ENCODE data around the gene DDX41.

Gene DDX41

DNA sequence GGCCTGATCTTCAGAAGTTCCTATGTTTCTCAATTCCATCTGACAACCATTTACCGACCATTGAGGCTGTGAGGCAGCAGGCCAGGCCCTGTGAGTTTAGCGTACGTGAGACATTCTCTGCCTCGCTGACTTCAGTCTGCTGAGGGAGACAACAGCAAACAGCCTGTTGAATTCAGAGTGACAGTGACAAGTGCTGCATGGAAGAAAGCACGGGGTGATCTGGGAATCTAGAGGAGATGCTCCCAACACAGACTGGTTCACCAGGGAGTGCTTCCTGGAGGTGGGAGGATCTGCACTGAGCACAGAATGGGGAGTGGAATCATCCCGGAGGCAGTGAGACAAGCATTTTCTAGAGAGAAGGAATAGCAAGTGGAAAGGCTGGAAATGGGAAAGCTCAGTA is 10.0 kb upstream of the DDX41 start:
- ChIA-PET POLR2A (no interaction called here), CTCF (interaction anchor here (1.5 to 2.1 kb wide), 2 partner anchors 11 to 20 kb away, joined by 3 to 7 read pairs; no protein-coding TSS in a partner anchor)
- TF ChIP-seq CTCF (IDR thresholded peaks at IDR 0.05; ENCODE audit: insufficient read depth, low read length, missing control alignments), result no peak
- DNase-seq (ENCODE audit: low read depth, low spot score), result no peak
- H3K4me3 ChIP-seq (ENCODE audit: low read depth, low read length), result no peak overlapping the region

- H3K4me3 ChIP-seq (ENCODE audit: low read depth, low read length), result no peak overlapping the region
- CTCF ChIA-PET, result interaction anchor here (0.9 to 1.5 kb wide), 2 partner anchors 10 to 19 kb away, joined by 3 read pairs; no protein-coding TSS in a partner anchor
- DNase-seq (ENCODE audit: low read depth, low spot score), result no peak
- POLR2A ChIA-PET, result no interaction called here
- no peak for TF ChIP-seq CTCF (IDR thresholded peaks at IDR 0.05; ENCODE audit: insufficient read depth, low read length, missing control alignments)
Measured at GRCh38 chr5:177526191-177526590, 9.4 kb upstream of the DDX41 start.

DNA sequence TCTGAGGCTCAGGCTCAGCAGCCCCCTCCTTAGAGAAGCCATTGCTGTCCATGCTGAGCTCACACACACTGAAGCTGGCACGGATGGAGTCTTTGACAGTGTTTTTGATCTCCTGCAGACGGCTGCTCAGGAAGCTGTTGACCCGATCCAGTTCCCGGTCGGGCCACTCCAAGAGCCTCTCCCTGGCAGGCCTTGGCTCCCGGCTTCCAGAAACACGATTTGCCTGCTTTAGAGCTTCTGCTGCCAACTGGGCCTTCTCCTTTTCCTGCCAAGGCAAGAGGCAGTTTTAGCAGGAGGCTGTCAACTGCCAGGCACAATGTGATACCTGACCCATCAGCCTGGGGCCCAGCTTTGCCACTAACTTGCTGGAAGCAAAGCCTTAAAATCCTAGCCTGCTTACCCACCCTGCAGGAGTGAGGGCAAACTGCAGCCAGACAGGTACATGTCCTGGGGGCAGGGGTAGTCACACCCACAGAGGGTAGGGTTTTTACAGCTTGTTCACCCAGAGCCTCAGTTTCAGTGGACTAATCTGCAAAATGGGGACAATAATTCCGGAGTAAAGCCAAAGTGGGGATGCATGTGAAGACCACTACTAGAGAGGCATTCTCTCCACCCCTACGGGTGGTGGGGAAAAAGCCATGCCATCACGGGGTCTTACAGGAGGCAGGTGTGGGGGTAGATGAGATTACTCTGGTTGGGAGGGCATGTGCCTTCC is 8.3 kb upstream of the DDX41 start:
- CTCF ChIA-PET, result interaction anchor here (1.4 to 1.6 kb wide), 2 partner anchors 9 to 24 kb away, joined by 5 to 10 read pairs; no protein-coding TSS in a partner anchor
- H3K4me3 ChIP-seq (ENCODE audit: low read depth, low read length), result no peak overlapping the region
- POLR2A ChIA-PET, result interaction anchor here (0.5 to 2.1 kb wide), 2 partner anchors 28 to 40 kb away, joined by 3 to 6 read pairs; partner anchors contain the start of gene PDLIM7
- no peak for TF ChIP-seq CTCF (IDR thresholded peaks at IDR 0.05; ENCODE audit: insufficient read depth, low read length, missing control alignments)
- no peak for DNase-seq (ENCODE audit: low read depth, low spot score)

DNA sequence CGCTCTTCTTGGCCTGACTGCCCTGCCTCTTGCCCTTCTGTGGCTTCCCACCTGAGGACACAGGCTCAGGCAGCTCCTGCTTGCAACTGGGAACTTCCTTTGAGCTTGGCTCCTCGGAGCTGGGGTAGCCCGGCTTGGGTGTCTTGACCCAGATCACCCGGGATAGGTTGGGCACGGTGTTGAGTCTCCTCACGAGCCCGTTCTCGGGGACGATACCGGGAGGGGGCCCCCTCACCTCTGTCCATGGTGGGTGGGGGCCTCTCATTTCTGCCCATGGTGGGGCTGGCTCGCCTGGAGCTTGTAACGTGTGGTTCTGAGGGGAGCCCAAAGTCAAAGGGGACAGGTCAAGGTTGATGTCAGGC is 7.8 kb upstream of the DDX41 start:
- H3K4me3 ChIP-seq (ENCODE audit: low read depth, low read length), result no peak overlapping the region
- DNase-seq (ENCODE audit: low read depth, low spot score), result no peak
- CTCF ChIA-PET, result interaction anchor here (1.4 to 1.6 kb wide), 2 partner anchors 9 to 23 kb away, joined by 5 to 10 read pairs; no protein-coding TSS in a partner anchor
- TF ChIP-seq CTCF (IDR thresholded peaks at IDR 0.05; ENCODE audit: insufficient read depth, low read length, missing control alignments), result no peak
- POLR2A ChIA-PET, result interaction anchor here (2.1 kb wide), 1 partner anchor 27 kb away, joined by 6 read pairs; the partner anchor contains the start of gene PDLIM7

- ChIA-PET POLR2A (interaction anchor here (2.1 kb wide), 1 partner anchor 27 kb away, joined by 6 read pairs; the partner anchor contains the start of gene PDLIM7), CTCF (interaction anchor here (1.4 to 1.6 kb wide), 2 partner anchors 10 to 23 kb away, joined by 5 to 10 read pairs; no protein-coding TSS in a partner anchor)
- DNase-seq (ENCODE audit: low read depth, low spot score), result no peak
- H3K4me3 ChIP-seq (ENCODE audit: low read depth, low read length), result no peak overlapping the region
- no peak for TF ChIP-seq CTCF (IDR thresholded peaks at IDR 0.05; ENCODE audit: insufficient read depth, low read length, missing control alignments)
Measured at GRCh38 chr5:177523711-177524538, 7.2 kb upstream of the DDX41 start.

Measured in AG04449 (cell line).